ENCODE measurements around the gene C1orf159.
"Not testable (repeated sequence)": the region's sequence is repeated elsewhere in the genome, so short reads cannot be mapped to it uniquely, and the experiment has no call there.

The C1orf159 gene

GRCh38 chr1:1157914-1158710 is 42.2 kb upstream of the C1orf159 start:
- Histone ChIP-seq H3K27ac (ENCODE audit: low read depth, low read length) (peak overlapping the region; percentile 85), H3K36me3 (ENCODE audit: control insufficient read depth, insufficient read depth, low read length) (no peaks in the 10 kb centered on the region), H3K9ac (ENCODE audit: low read length) (peak overlapping the region; percentile 80), H3K4me1 (ENCODE audit: control insufficient read depth, insufficient read depth, low read length) (peaks cover 20% of the 10 kb centered on the region), H3K27me3 (ENCODE audit: control insufficient read depth, insufficient read depth, low read length) (no peaks in the 10 kb centered on the region), H3K4me3 (ENCODE audit: low read depth, low read length) (peak overlapping the region; percentile 66), H3K9me3 (ENCODE audit: control insufficient read depth, insufficient read depth, low read depth, low read length) (peaks cover 3% of the 10 kb centered on the region)

DNA sequence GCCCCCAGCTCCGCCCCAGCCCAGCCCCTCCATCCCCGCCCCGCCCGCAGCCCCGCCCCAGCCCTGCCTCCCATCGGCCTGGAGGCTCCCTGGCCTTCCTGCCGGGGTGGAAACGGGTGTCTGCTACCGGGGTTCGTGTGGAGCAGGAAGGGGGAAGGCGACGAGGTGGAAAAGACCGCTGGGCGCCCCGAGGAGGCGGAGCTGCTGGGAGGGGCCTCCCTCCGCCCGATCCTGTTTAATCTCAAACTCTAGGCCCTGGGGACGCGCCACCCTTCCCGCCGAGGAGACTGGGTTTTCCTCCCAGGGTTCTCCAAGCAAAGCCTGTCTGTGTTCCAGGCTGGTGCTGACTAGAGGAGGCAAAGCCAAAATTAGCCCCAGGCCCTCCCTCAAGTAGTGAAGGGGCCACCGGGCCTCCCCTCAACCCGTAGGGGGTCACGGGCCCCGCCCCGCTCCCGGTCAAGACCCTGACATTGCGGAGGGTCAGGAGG is 41.6 kb upstream of the C1orf159 start:
- Histone ChIP-seq H3K36me3 (ENCODE audit: control insufficient read depth, insufficient read depth, low read length) (no peaks in the 10 kb centered on the region), H3K9ac (ENCODE audit: low read length) (peak overlapping the region; percentile 80), H3K27ac (ENCODE audit: low read depth, low read length) (peak overlapping the region; percentile 85), H3K27me3 (ENCODE audit: control insufficient read depth, insufficient read depth, low read length) (no peaks in the 10 kb centered on the region), H3K4me3 (ENCODE audit: low read depth, low read length) (peak overlapping the region; percentile 66), H3K9me3 (ENCODE audit: control insufficient read depth, insufficient read depth, low read depth, low read length) (peaks cover 10% of the 10 kb centered on the region), H3K4me1 (ENCODE audit: control insufficient read depth, insufficient read depth, low read length) (peaks cover 16% of the 10 kb centered on the region)

- H3K4me1 ChIP-seq (ENCODE audit: control insufficient read depth, insufficient read depth, low read length) = peaks cover 13% of the 10 kb centered on the region
- H3K36me3 ChIP-seq (ENCODE audit: control insufficient read depth, insufficient read depth, low read length) = no peaks in the 10 kb centered on the region
- H3K27me3 ChIP-seq (ENCODE audit: control insufficient read depth, insufficient read depth, low read length) = no peaks in the 10 kb centered on the region
- H3K9ac ChIP-seq (ENCODE audit: low read length) = no peak overlapping the region
- no peak overlapping the region for H3K4me3 ChIP-seq (ENCODE audit: low read depth, low read length)
- H3K9me3 ChIP-seq (ENCODE audit: control insufficient read depth, insufficient read depth, low read depth, low read length) = peaks cover 12% of the 10 kb centered on the region
- H3K27ac ChIP-seq (ENCODE audit: low read depth, low read length) = no peak overlapping the region
Measured at GRCh38 chr1:1157033-1157365, 41.1 kb upstream of the C1orf159 start.

- Histone ChIP-seq H3K9me3 (ENCODE audit: control insufficient read depth, insufficient read depth, low read depth, low read length) (peaks cover 12% of the 10 kb centered on the region), H3K36me3 (ENCODE audit: control insufficient read depth, insufficient read depth, low read length) (no peaks in the 10 kb centered on the region), H3K27ac (ENCODE audit: low read depth, low read length) (no peak overlapping the region), H3K4me3 (ENCODE audit: low read depth, low read length) (no peak overlapping the region), H3K4me1 (ENCODE audit: control insufficient read depth, insufficient read depth, low read length) (peaks cover 12% of the 10 kb centered on the region), H3K9ac (ENCODE audit: low read length) (no peak overlapping the region), H3K27me3 (ENCODE audit: control insufficient read depth, insufficient read depth, low read length) (no peaks in the 10 kb centered on the region)
Measured at GRCh38 chr1:1156140-1157032, 40.5 kb upstream of the C1orf159 start.

GRCh38 chr1:1155258-1155657 is 39.4 kb upstream of the C1orf159 start:
- Histone ChIP-seq H3K27ac (ENCODE audit: low read depth, low read length) (no peak overlapping the region), H3K36me3 (ENCODE audit: control insufficient read depth, insufficient read depth, low read length) (no peaks in the 10 kb centered on the region), H3K27me3 (ENCODE audit: control insufficient read depth, insufficient read depth, low read length) (no peaks in the 10 kb centered on the region), H3K9me3 (ENCODE audit: control insufficient read depth, insufficient read depth, low read depth, low read length) (peaks cover 12% of the 10 kb centered on the region), H3K4me3 (ENCODE audit: low read depth, low read length) (no peak overlapping the region), H3K4me1 (ENCODE audit: control insufficient read depth, insufficient read depth, low read length) (peaks cover 12% of the 10 kb centered on the region), H3K9ac (ENCODE audit: low read length) (no peak overlapping the region)

GRCh38 chr1:1153874-1154273 is 38.0 kb upstream of the C1orf159 start:
- Histone ChIP-seq H3K4me1 (ENCODE audit: control insufficient read depth, insufficient read depth, low read length) (peaks cover 12% of the 10 kb centered on the region), H3K27me3 (ENCODE audit: control insufficient read depth, insufficient read depth, low read length) (no peaks in the 10 kb centered on the region), H3K9me3 (ENCODE audit: control insufficient read depth, insufficient read depth, low read depth, low read length) (peaks cover 12% of the 10 kb centered on the region), H3K27ac (ENCODE audit: low read depth, low read length) (no peak overlapping the region), H3K9ac (ENCODE audit: low read length) (no peak overlapping the region), H3K4me3 (ENCODE audit: low read depth, low read length) (no peak overlapping the region), H3K36me3 (ENCODE audit: control insufficient read depth, insufficient read depth, low read length) (no peaks in the 10 kb centered on the region)

DNA sequence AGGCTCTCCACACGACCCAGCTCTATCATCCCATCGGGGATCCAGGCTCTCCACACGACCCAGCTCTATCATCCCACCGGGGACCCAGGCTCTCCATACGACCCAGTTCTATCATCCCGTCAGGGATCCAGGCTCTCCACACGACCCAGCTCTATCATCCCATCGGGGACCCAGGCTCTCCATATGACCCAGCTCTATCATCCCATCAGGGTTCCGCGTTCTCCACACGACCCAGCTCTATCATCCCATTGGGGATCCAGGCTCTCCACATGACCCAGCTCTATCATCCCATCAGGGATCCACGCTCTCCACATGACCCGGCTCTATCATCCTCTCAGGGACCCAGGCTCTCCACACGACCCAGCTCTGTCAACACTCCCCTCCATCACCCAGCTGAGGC is 37.3 kb upstream of the C1orf159 start:
- not testable (repeated sequence) for H3K4me1 ChIP-seq (ENCODE audit: control insufficient read depth, insufficient read depth, low read length); H3K9ac ChIP-seq (ENCODE audit: low read length); H3K36me3 ChIP-seq (ENCODE audit: control insufficient read depth, insufficient read depth, low read length); H3K4me3 ChIP-seq (ENCODE audit: low read depth, low read length); H3K27me3 ChIP-seq (ENCODE audit: control insufficient read depth, insufficient read depth, low read length); H3K27ac ChIP-seq (ENCODE audit: low read depth, low read length)
- peaks cover 12% of the 10 kb centered on the region for H3K9me3 ChIP-seq (ENCODE audit: control insufficient read depth, insufficient read depth, low read depth, low read length)

- peaks cover 12% of the 10 kb centered on the region for H3K9me3 ChIP-seq (ENCODE audit: control insufficient read depth, insufficient read depth, low read depth, low read length)
- H3K27me3 ChIP-seq (ENCODE audit: control insufficient read depth, insufficient read depth, low read length); H3K36me3 ChIP-seq (ENCODE audit: control insufficient read depth, insufficient read depth, low read length); H3K27ac ChIP-seq (ENCODE audit: low read depth, low read length); H3K4me1 ChIP-seq (ENCODE audit: control insufficient read depth, insufficient read depth, low read length); H3K9ac ChIP-seq (ENCODE audit: low read length); H3K4me3 ChIP-seq (ENCODE audit: low read depth, low read length): not testable (repeated sequence)
Measured at GRCh38 chr1:1152431-1152830, 36.5 kb upstream of the C1orf159 start.

GRCh38 chr1:1151306-1151705 is 35.4 kb upstream of the C1orf159 start:
- H3K27me3 ChIP-seq (ENCODE audit: control insufficient read depth, insufficient read depth, low read length) = no peaks in the 10 kb centered on the region
- H3K9me3 ChIP-seq (ENCODE audit: control insufficient read depth, insufficient read depth, low read depth, low read length) = peaks cover 12% of the 10 kb centered on the region
- no peak overlapping the region for H3K27ac ChIP-seq (ENCODE audit: low read depth, low read length)
- H3K4me3 ChIP-seq (ENCODE audit: low read depth, low read length) = no peak overlapping the region
- no peaks in the 10 kb centered on the region for H3K4me1 ChIP-seq (ENCODE audit: control insufficient read depth, insufficient read depth, low read length)
- H3K9ac ChIP-seq (ENCODE audit: low read length) = no peak overlapping the region
- no peaks in the 10 kb centered on the region for H3K36me3 ChIP-seq (ENCODE audit: control insufficient read depth, insufficient read depth, low read length)

- Histone ChIP-seq H3K9ac (ENCODE audit: low read length) (no peak overlapping the region), H3K36me3 (ENCODE audit: control insufficient read depth, insufficient read depth, low read length) (no peaks in the 10 kb centered on the region), H3K27me3 (ENCODE audit: control insufficient read depth, insufficient read depth, low read length) (no peaks in the 10 kb centered on the region), H3K27ac (ENCODE audit: low read depth, low read length) (no peak overlapping the region), H3K4me3 (ENCODE audit: low read depth, low read length) (no peak overlapping the region), H3K9me3 (ENCODE audit: control insufficient read depth, insufficient read depth, low read depth, low read length) (peaks cover 12% of the 10 kb centered on the region), H3K4me1 (ENCODE audit: control insufficient read depth, insufficient read depth, low read length) (no peaks in the 10 kb centered on the region)
Measured at GRCh38 chr1:1150100-1150499, 34.2 kb upstream of the C1orf159 start.

DNA sequence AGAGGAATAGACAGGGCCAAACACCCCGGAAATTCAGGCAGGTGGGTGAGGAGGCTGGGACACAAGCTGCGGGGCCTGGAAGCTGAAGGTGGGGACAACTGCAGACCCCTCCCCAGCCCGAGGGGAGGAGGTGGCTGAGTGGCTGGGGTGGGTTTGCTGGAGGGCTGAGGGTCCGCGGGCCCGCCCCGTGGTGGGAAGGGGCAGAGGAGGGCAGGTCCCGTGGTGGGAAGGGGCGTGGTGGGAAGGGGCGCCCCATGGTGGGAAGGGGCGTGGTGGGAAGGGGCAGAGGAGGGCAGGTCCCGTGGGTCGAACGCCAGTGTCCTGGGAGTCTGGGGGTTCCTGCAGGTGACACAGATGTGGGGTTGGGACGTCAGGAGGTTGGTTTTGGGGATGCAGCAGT is 33.5 kb upstream of the C1orf159 start:
- Histone ChIP-seq H3K9ac (ENCODE audit: low read length) (no peak overlapping the region), H3K27me3 (ENCODE audit: control insufficient read depth, insufficient read depth, low read length) (no peaks in the 10 kb centered on the region), H3K27ac (ENCODE audit: low read depth, low read length) (no peak overlapping the region), H3K4me1 (ENCODE audit: control insufficient read depth, insufficient read depth, low read length) (peaks cover 4% of the 10 kb centered on the region; the same call in 1 of the 2 replicates), H3K9me3 (ENCODE audit: control insufficient read depth, insufficient read depth, low read depth, low read length) (peaks cover 12% of the 10 kb centered on the region), H3K4me3 (ENCODE audit: low read depth, low read length) (no peak overlapping the region), H3K36me3 (ENCODE audit: control insufficient read depth, insufficient read depth, low read length) (no peaks in the 10 kb centered on the region)
